CD4-positive, alpha-beta T cell (primary cell): ENCODE results near the gene CCDC27. TPM values are rescaled to one million over a fixed set of nuclear protein-coding genes. Genes with fewer than 3 reads are reported as not detected.

Experiments used
- ATAC-seq: fragments of 200-7000 bp; cut with Tn5 transposase; one replicate; pipeline ENCODE4 v1.10.0; 2022; ENCODE audit warnings: mild to moderate bottlenecking; ENCODE audit not compliant: poor library complexity
- CTCF ChIA-PET: fragments of 350-600 bp; sonication (Branson Sonifier 250); formaldehyde crosslinking; loops from one replicate; lab custom pipeline; 2021; ENCODE audit warnings: antibody characterized with exemption, inconsistent platforms; lab: Charles Lee
- POLR2A ChIA-PET: fragments of 350-600 bp; sonication (Branson Sonifier 250); formaldehyde crosslinking; loops from one replicate; lab custom pipeline; 2021; ENCODE audit warnings: antibody characterized with exemption, inconsistent platforms; lab: Charles Lee
- DNase-seq, 14 experiments: peaks; one replicate each; pipeline ENCODE4 v3.0.0-alpha.2; 2013 to 2020; ENCODE audit warnings: mixed read lengths in 2 of 14
- H3K27ac ChIP-seq, 2 donors: one replicate each; pipeline versions ENCODE4 v1.5.1 to v1.7.0; 2013; ENCODE audit warnings: low read length in 2 of 2, low read depth in 1 of 2, mild to moderate bottlenecking in 1 of 2
- H3K27me3 ChIP-seq, 2 experiments: 1 replicate in 1 of 2; 2 replicates in 1 of 2; pipeline versions ENCODE4 v1.6.1 to v1.7.0; 2013; ENCODE audit warnings: low read length in 2 of 2, control low read depth in 1 of 2, mild to moderate bottlenecking in 1 of 2, moderate library complexity in 1 of 2; ENCODE audit not compliant: insufficient read depth in 2 of 2, control insufficient read depth in 1 of 2
- H3K36me3 ChIP-seq: one replicate; pipeline ENCODE4 v1.6.1; 2013; ENCODE audit warnings: low read length, control low read depth; ENCODE audit not compliant: insufficient read depth
- H3K4me1 ChIP-seq: one replicate; pipeline ENCODE4 v1.6.1; 2013; ENCODE audit warnings: low read length, control low read depth; ENCODE audit not compliant: insufficient read depth
- H3K4me3 ChIP-seq: one replicate; pipeline ENCODE4 v1.5.1; 2013; ENCODE audit warnings: mild to moderate bottlenecking, low read length, moderate library complexity
- H3K9me3 ChIP-seq, 2 experiments: 1 replicate in 1 of 2; 2 replicates in 1 of 2; pipeline versions ENCODE4 v1.6.1 to v1.7.0; 2013; ENCODE audit warnings: low read length in 2 of 2, mild to moderate bottlenecking in 2 of 2, control low read depth in 1 of 2, moderate library complexity in 1 of 2; ENCODE audit not compliant: control insufficient read depth in 1 of 2, insufficient read depth in 1 of 2
- H3K27ac Mint-ChIP-seq: one replicate; pipeline ENCODE4 v1.8.0; 2020; ENCODE audit warnings: mixed read lengths
- H3K27me3 Mint-ChIP-seq: one replicate; pipeline ENCODE4 v1.8.0; 2021; ENCODE audit warnings: mixed read lengths
- H3K36me3 Mint-ChIP-seq: one replicate; pipeline ENCODE4 v1.8.0; 2021; ENCODE audit warnings: low read depth, mixed read lengths
- H3K4me1 Mint-ChIP-seq: one replicate; pipeline ENCODE4 v1.8.0; 2021; ENCODE audit warnings: low read depth, mixed read lengths
- H3K4me3 Mint-ChIP-seq: one replicate; pipeline ENCODE4 v1.8.0; 2020; ENCODE audit warnings: mild to moderate bottlenecking, mixed read lengths
- H3K9me3 Mint-ChIP-seq: one replicate; pipeline ENCODE4 v1.8.0; 2020; ENCODE audit warnings: mixed read lengths
- CTCF ChIP-seq: fragments of 200-600 bp; IDR thresholded peaks from one replicate; pipeline ENCODE4 v1.8.0; 2022; ENCODE audit warnings: antibody characterized with exemption, mild to moderate bottlenecking
- intact Hi-C, 2 experiments: fragments of 100-400 bp; cut with DNase I in 1 of 2; cut with micrococcal nuclease in 1 of 2; formaldehyde crosslinking; loops; one replicate each; pipeline versions ENCODE4 v1.15.1 to v1.9.0; 2023 to 2025; cut with DNase I, micrococcal nuclease
- total RNA-seq, 174 experiments: library from RNA in 2 of 174; stranded (reverse) in 2 of 174; gene quantifications; one replicate each; pipeline ENCODE4 v1.2.3 and lab custom pipeline; 2021 to 2026

The CCDC27 gene
- total RNA-seq, 2 experiments from 2014 or later = not detected

- no peak overlapping the region for H3K4me3 Mint-ChIP-seq
- H3K27ac ChIP-seq = no peak overlapping the region
- DNase-seq (no peak), ATAC-seq (no peak)
- no peak overlapping the region for H3K27ac Mint-ChIP-seq
- H3K9me3 ChIP-seq = peaks cover 0 to 4% of the 10 kb centered on the region in 2 experiments
- H3K27me3 Mint-ChIP-seq = no peaks in the 10 kb centered on the region
- peaks cover 10% of the 10 kb centered on the region for H3K36me3 Mint-ChIP-seq
- POLR2A ChIA-PET = no interaction called here
- no peaks in the 10 kb centered on the region for H3K4me1 Mint-ChIP-seq
- no peaks in the 10 kb centered on the region for H3K4me1 ChIP-seq
- TF ChIP-seq CTCF = no peak
- intact Hi-C loops = no loop called here
- CTCF ChIA-PET = no interaction called here
- no peaks in the 10 kb centered on the region for H3K9me3 Mint-ChIP-seq
- H3K27me3 ChIP-seq = no peaks in the 10 kb centered on the region
- H3K36me3 ChIP-seq = peaks cover 12% of the 10 kb centered on the region
- no peak overlapping the region for H3K4me3 ChIP-seq
Measured at GRCh38 chr1:3735027-3735681, 17.1 kb upstream of the CCDC27 start.

DNA sequence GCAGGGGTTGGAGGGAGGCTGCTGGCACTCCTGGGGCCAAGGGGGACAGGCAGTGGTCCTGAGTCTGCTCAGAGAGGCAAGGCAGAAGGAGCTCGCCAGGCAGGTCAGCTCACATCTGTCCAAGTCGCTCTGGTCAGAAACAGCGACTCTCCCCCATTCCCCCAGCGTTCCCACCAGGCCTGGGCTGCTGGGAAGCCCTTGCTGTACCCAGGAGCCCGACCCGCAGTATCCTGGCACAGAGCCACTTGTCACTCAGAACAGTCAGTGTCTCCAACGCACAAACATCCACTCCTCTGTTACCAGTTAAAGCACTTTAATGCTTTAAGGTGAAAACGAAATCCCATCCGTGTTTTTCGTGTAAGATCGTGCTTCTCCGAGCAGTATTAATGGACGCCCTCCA is 16.6 kb upstream of the CCDC27 start:
- Histone ChIP-seq H3K27ac (no peak overlapping the region), H3K36me3 (peaks cover 12% of the 10 kb centered on the region), H3K27me3 (no peaks in the 10 kb centered on the region), H3K4me3 (no peak overlapping the region), H3K4me1 (no peaks in the 10 kb centered on the region), H3K9me3 (peaks cover 0 to 4% of the 10 kb centered on the region in 2 experiments)
- CTCF ChIA-PET = no interaction called here
- no peak for DNase-seq
- no peak for TF ChIP-seq CTCF
- Mint-ChIP-seq H3K4me1 (no peaks in the 10 kb centered on the region), H3K27ac (no peak overlapping the region), H3K27me3 (no peaks in the 10 kb centered on the region), H3K36me3 (peaks cover 12% of the 10 kb centered on the region), H3K4me3 (no peak overlapping the region), H3K9me3 (no peaks in the 10 kb centered on the region)
- POLR2A ChIA-PET = no interaction called here
- ATAC-seq = no peak
- intact Hi-C loops = no loop called here

DNA sequence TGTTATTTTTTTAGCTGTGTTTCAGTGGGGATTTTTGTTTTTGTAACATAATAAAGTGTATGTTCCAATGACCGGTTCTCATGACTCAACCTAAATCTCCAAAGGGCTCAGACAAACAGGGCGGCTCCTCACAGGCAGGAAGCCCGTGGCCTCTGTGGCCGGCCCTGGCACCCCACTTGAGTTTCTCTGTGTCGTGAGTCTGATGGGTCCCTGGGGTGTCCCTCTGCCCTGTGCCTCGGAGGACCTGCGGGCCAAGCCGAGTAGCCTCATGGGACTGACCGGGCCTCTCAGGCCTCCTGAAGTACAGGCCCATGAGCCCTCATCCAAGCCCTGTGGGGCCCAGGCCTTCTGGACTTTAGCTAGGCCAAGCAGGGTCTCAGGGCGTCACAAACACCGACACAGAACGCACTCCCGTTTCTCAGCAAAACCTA is 16.1 kb upstream of the CCDC27 start:
- CTCF ChIA-PET = no interaction called here
- H3K4me3 Mint-ChIP-seq = no peak overlapping the region

More for the DNA sequence above, 16.1 kb upstream of the CCDC27 start:
- DNase-seq (no peak), ATAC-seq (no peak)
- POLR2A ChIA-PET = no interaction called here
- H3K27ac ChIP-seq = no peak overlapping the region
- peaks cover 0 to 4% of the 10 kb centered on the region in 2 experiments for H3K9me3 ChIP-seq
- H3K4me3 ChIP-seq = no peak overlapping the region
- H3K27me3 ChIP-seq = no peaks in the 10 kb centered on the region
- Mint-ChIP-seq H3K27me3 (no peaks in the 10 kb centered on the region), H3K36me3 (peaks cover 16% of the 10 kb centered on the region), H3K9me3 (no peaks in the 10 kb centered on the region), H3K4me1 (no peaks in the 10 kb centered on the region), H3K27ac (no peak overlapping the region)
- peaks cover 16% of the 10 kb centered on the region for H3K36me3 ChIP-seq
- intact Hi-C loops = no loop called here
- H3K4me1 ChIP-seq = no peaks in the 10 kb centered on the region
- no peak for TF ChIP-seq CTCF
